RPMI8226 (cell line): ENCODE data around the gene AUH.
"Not testable (repeated sequence)": the region's sequence is repeated elsewhere in the genome, so short reads cannot be mapped to it uniquely, and the experiment has no call there.

ENCODE experiments used
- DNase-seq: peaks from one replicate; pipeline ENCODE4 v3.0.0-alpha.2; 2015

Gene AUH

DNA sequence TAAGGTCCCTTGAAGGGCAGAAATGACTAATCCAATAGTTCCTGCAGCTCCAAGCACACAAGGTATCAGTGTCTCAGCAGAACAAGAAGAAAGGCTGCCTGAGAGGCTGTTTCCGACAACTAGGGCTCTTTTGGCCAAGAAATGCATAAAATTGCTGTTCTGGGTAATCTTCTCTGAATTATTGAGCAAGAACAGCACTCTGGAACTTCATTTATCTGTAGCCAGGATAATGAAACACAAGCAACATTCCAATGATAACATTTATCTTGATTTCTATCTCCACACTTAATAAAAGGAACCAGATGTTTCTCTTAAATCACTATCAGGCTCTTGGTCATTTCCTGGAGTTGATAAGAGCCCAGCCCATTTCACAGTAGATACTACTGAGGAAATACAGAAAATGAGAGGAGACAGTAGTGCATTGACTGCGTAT lies 17.0 kb upstream of the AUH start:
- no peak for DNase-seq

GRCh38 chr9:91378054-91378453 lies 16.3 kb upstream of the AUH start:
- DNase-seq = not testable (repeated sequence)

DNA sequence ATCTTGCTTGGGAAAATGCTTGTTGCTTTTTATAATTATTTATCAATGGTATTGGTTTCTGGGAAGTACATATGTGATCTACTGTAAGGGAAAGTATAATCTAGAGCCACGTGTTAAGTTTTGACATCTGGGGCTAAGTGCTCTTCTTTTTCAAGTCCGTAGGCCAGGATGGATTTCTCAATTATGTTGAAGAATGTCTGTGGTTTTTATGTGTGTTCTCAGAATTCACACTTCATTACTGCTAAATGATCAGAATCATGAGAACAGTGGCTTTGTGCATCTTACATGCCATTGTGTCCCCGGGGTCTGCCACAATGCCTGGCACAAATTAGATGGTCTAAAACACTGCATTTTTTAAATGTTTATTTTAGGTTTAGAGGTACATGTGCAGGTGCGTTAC lies 14.5 kb upstream of the AUH start:
- DNase-seq = no peak

DNA sequence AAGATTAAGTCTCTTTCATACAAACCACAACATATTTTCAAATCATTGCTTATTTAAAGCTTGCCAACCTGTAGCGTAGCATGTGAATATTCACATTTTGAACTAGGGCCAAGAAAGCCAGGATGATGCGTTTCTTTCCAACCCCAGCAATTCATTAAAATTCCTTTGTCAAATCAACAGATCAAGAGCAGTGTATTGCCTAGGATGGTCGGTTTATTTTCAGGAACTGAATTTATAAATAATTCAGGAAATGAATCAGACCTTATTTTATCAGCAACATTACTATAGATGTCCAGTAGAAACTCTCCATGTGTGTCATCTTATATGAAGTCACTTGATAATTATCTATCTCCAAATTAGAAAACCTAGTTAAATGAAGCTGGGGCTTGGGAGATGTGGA lies 13.2 kb upstream of the AUH start:
- no peak for DNase-seq

- DNase-seq = peak; percentile 6
Measured at GRCh38 chr9:91371894-91372293, 10.2 kb upstream of the AUH start.

DNA sequence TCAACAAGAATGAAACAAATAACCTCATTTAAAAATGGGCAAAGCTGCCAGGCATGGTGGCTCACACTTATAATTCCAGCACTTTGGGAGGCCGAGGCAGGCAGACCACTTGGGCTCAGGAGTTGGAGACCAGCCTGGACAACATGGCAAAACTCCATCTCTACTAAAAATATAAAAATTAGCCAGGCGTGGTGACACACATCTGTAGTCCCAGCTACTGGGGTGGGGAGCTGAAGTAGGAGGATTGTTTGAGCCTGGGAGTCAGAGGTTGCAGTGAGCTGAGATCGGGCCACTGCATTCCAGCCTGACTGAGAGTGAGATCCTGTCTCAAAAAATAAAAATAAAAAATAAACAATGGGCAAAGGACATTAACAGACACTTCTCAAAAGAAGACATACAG lies 8.3 kb upstream of the AUH start:
- not testable (repeated sequence) for DNase-seq

DNA sequence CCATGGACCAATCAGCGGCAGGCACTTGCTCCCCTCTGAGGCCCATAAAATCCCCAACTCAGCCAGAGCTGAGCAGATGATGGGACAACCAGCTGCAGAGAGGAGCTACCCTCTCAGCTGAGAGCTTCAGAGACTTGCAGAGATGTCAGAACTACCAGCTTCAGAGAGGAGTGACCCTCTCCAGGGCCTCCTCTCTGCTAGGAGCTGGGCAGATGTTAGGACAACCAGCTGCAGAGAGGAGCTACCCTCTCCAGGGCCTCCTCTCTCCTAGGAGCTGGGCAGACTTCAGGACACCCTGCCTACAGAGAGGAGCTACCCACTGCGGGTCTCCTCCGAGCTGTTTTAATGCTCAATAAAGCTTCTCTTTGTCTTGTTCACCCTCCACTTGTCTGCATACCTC lies 3.0 kb upstream of the AUH start:
- DNase-seq = no peak

DNA sequence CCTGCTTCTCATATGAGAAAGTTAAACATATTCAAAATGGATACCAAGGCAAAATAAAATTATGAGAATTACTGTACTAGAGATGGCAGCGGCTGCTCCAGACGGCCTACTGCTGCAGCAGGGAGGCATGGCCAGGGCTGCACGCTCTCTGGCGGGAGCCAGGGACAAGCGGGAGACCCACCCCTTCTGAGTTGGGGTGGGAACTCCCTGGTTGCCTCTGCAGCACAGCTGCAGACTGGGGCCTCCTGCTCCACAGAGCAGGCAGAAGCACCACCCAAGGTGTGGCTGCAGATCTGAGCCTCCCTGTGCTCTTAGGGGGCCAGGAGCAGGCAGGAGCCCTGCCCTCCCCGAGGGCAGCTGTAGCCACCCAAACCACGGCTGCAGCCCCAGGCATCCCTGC lies 2.3 kb upstream of the AUH start:
- DNase-seq = no peak

DNA sequence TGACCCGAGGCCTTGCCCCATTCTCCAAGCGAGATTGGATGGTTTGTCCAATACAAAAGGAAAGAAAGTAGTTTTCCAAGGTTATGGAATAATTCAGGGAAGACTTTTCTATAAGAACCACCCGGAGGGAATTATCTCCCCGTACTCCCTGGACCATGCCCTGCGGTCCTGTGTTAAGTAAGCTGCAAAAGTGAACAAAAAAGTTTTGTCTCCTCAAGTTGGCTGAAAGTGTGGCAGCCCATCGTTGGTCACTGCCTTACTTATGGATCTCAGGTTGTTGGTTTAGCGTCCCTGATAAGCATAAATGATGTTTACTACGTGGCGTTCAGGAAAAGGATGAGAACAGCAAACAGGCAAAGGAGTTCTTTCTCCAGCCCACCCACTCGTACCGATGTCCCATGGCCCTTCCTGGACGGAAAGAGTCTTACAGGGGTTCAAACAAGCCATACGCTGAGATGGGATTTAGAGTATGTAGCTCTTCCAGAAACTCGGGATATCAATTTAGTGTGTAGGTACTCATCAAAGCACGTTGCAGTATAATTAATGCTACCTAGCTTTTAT lies 413 bp upstream of the AUH start:
- DNase-seq = no peak

DNA sequence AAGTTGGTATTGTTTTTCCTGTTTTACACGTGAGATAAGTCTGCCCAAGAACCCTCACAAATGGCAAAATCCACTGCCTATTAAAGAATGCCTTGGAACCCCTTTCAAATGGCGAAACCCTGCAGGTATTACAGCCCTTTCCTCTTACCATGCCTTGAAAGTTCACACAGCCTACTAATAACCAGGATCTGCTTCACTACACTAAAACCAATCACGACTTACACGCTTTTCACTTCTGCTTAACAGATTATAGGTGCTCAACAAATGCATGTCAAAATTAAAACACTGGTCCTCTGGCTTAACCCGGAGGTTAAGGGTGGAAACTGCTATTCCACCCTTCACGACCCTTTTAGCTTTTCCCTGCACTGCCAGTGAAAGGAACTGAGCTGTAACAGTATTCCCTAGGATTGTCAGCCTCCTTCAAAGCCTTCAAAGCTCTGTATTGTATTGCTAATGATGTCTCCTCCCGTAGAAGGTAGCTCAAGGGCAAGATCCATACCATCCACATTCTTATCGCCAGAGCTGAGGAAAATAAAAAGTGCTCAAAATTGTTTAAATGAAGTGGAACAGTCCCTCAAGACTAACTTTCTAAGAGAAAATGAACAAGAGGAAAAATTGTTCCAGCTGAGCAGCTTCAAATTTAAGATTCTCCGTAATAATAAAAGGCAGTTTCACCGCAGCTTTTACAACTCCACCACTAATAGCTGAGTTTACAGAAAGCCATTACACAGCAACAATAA lies 997 bp downstream of the AUH start:
- no peak for DNase-seq

DNA sequence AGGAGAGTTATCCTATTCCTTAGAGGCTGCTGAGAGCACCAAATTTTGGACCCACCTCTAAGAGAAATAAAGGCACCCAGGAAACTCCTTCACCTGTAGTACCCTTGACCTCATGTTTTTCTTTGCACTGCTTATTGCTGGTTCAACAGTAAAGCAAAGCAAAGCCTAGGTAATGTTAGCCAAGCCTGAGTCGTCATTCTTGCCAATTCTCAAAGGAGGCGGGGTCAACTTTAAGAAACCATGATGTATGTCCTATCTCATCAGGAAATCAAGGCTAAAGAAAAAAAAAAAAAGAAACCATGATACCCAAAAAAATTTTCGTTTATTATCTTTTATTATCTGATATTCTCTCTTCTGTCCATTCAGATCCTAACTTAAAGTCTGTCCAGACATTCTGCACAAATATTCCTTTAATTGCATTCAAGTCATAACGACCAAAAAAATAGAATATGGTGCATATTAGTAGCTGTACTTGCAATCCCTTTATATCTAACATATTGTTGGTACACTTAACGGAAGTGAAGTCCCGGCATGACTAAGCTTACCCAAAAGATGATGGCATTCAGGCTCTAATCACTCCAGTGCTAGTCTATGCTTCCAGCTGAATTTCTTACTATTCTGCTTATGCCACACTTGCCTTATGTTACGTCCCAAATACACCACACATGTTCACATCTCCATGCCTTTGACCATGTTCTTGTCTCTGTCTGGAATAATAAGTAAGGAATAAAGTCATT lies 1.8 kb downstream of the AUH start:
- DNase-seq = peak; percentile 35

DNA sequence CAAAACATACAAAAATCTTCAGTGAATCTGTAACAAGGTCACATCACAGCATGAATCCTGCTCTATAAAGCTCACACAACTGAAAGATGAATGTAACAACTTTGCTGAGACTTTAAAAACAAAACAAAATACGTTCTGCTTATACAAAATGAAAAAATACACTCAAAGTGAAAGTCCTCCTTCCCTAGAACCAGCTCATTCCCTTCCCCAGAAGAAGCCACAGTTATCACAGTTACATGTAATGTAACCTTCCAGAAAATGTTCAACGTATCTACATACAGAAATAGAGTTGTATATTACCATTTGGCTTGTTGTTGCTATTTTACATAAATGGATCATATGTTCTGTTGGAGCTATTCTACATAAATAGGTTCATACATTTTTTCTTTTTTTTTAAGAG lies 2.6 kb downstream of the AUH start:
- no peak for DNase-seq

- no peak for DNase-seq
Measured at GRCh38 chr9:91354881-91355280, 6.8 kb downstream of the AUH start.

DNA sequence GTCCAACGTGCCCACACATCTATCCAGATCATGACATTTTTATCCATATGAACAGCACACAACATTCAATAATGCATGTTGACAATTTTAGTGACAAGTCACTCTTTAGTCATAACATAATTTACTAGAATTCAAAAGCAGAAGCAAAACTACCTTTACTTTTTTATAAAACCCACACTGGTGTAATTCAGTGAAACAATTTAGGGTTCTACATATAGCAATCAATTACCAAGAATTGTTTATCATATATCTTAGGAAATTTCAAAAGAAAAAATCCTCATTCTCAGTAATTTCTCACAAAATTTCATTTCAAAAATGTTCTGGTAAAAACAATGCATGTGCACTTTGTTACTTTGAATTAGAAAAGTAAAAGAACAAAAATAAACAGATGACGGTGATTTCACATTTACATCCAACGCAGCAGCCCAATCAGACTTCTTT lies 12.6 kb downstream of the AUH start:
- no peak for DNase-seq

- no peak for DNase-seq
Measured at GRCh38 chr9:91348191-91348807, 13.4 kb downstream of the AUH start.

GRCh38 chr9:91347377-91347776 lies 14.3 kb downstream of the AUH start:
- no peak for DNase-seq

DNA sequence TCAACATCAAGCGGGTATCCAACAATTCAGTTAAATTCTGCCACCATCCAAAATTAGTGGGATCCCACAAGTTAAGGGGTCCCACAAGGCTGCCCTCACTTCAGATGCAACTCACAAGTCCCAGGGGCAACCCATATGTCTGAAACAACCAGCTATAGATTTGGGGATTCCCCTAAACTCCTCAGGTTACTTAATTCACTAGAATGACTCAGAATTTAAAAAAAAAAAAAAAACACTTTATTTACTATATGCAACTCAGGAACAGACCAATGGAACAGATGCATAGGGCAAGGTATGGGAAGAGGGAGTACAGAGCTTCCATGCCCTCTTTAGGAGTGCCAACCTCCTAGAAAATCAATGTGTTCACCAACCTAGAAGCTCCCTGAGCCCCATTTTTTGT lies 15.1 kb downstream of the AUH start:
- no peak for DNase-seq

DNA sequence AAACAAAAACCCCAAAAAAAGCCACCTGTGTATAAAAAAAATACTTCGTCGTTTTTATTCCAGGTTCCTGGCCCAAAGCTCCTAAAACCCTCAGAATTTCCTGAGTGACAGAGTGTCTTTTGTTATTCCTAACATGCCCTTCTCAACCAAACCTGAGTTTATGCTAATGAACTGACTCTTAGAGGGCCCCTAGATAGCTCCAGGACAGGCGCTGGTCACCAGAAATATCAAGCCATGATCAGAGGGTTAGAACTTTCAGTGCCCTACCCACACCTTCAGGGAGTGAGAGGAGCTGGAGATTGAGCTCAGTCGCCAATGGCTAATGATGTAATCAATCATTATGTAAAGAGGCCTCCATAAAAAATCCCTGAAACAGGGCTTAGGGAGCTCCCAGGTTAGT lies 15.7 kb downstream of the AUH start:
- DNase-seq = no peak

DNA sequence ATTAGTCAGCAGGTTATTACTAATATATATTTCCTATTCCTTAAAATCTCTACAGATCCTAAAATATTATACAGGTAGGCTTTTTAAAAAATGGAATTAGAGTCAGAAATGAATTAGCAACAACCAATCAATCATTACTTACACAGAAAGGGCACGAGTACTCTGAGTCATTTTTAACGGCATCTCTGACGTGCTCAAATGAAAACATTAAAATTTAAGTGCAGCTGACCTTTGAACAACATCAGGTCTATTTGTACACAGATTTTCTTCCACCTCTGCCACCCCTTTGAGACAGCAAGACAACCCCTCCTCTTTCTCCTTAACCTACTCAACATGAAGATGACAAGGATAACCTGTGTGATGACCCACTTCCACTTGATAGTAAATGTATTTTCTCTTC lies 19.1 kb downstream of the AUH start:
- DNase-seq = no peak

- DNase-seq = no peak
Measured at GRCh38 chr9:91341749-91342148, 20.0 kb downstream of the AUH start.

DNA sequence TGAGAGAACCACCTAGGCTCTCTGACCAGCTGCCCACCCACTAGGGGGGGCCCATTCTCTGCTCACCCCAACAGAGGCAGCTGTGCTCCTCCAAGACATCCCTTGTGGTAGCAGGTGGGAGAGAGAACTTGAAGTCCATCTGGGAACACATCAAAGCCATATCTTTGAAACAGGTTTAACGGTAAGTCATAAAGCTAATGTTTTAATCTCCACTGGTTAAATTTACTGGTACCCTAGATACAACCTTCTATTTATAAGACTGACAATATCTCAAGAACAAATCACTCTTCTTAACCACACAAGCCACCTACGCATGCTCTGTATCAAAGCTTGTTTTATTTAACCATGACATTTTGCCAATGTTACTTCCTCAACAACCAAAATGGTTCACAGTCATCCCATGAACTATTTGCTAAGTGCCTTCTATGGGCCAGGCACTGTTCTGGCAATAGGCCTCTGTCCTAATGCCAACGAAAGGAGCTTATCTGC lies 20.4 kb downstream of the AUH start:
- DNase-seq = no peak

- DNase-seq = no peak
Measured at GRCh38 chr9:91340395-91340967, 21.2 kb downstream of the AUH start.

DNA sequence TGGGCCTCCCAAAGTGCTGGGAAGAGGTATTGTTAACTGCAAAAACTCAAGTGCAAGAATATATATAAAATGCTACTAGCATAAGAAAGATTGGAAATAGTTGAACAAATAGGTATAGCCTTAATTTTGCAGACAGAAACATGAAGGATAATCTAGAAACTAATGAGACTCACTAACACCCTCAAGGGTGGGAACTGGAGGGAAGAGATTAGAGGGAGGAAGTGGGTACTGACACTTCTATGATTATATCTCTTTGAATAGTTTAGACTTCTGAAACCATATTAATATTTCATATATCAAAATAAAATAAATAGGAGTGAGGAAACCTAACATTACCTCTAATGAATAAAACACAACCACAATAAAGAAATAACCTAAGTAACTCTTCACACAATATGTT lies 23.0 kb downstream of the AUH start:
- no peak for DNase-seq
